Activated T-helper 17 cell treated with anti-CD3 and anti-CD28 coated beads, Interleukin-2, amount 50 U/mL, for 72 hours (primary cell): Measurements from ENCODE around the gene CTNNA3. TPM values are rescaled to one million over a fixed set of nuclear protein-coding genes. Genes with fewer than 3 reads are reported as not detected.
"Not testable (repeated sequence)": the region's sequence is repeated elsewhere in the genome, so short reads cannot be mapped to it uniquely, and the experiment has no call there.

ENCODE experiments used
- ATAC-seq: fragments of 150-1000 bp; cut with Tn5 transposase; replicated peaks from 2 replicates; pipeline ENCODE4 v1.10.0; 2021; ENCODE audit warnings: mild to moderate bottlenecking, moderate library complexity
- H3K27ac Mint-ChIP-seq: one replicate; pipeline ENCODE4 v1.8.0; 2022; ENCODE audit warnings: mixed read lengths
- H3K27me3 Mint-ChIP-seq: one replicate; pipeline ENCODE4 v1.8.0; 2022; ENCODE audit warnings: mixed read lengths
- H3K36me3 Mint-ChIP-seq: one replicate; pipeline ENCODE4 v1.8.0; 2022; ENCODE audit warnings: low read depth, mild to moderate bottlenecking, mixed read lengths
- H3K4me1 Mint-ChIP-seq: one replicate; pipeline ENCODE4 v1.8.0; 2022; ENCODE audit warnings: mixed read lengths
- H3K4me3 Mint-ChIP-seq: one replicate; pipeline ENCODE4 v1.8.0; 2022; ENCODE audit warnings: mild to moderate bottlenecking, mixed read lengths
- H3K9me3 Mint-ChIP-seq: one replicate; pipeline ENCODE4 v1.8.0; 2022; ENCODE audit warnings: mixed read lengths
- total RNA-seq, 2 donors: library from RNA; stranded (reverse); gene quantifications; one replicate each; pipeline ENCODE4 v1.2.3, GENCODE V29; 2022

CTNNA3 gene
- total RNA-seq, 2 donors from 2014 or later, result 5.7 TPM; not detected in 1

DNA sequence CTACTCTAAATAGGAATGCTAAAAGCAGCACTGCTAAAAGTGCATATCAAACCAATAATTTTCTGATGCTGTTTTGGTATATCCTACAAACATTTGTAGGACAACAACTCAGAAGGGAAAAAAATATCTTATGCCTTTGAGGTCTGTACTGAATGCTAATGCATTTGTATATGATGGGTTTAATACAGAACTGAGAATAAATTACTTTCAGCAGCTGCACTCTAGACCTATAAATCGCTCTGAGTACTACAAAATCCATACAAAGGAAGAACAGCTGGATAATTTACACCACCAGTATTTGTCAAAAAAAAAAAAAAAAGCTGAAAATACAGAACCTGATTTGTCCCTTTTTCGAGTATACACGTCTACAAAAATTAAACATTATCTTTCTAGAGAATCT lies 426.2 kb downstream of the CTNNA3 start:
- Mint-ChIP-seq H3K27ac (no peak overlapping the region), H3K4me3 (no peak overlapping the region), H3K36me3 (no peaks in the 10 kb centered on the region), H3K27me3 (no peaks in the 10 kb centered on the region), H3K4me1 (no peaks in the 10 kb centered on the region), H3K9me3 (no peaks in the 10 kb centered on the region)
- no peak for ATAC-seq

DNA sequence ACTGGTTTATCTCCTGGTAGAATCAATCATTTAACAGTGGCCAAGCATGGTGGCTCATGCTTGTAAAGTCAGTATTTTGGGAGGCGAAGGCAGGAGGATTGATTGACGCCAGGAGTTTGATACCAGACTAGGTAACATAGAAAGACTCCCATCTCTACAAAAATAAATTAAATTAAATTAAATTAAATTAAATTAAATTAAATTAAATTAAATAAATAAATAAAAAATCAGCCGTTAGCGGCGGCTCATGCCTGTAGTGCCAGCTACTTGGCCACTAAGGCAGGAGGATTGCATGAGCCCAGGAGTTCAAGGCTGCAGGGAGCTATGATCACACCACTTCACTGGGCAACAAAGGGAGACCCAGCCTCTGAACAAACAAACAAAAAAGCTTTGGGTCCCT lies 427.8 kb downstream of the CTNNA3 start:
- no peaks in the 10 kb centered on the region for H3K36me3 Mint-ChIP-seq
- H3K9me3 Mint-ChIP-seq, result no peaks in the 10 kb centered on the region
- no peaks in the 10 kb centered on the region for H3K4me1 Mint-ChIP-seq
- H3K27ac Mint-ChIP-seq, result no peak overlapping the region
- no peak overlapping the region for H3K4me3 Mint-ChIP-seq
- no peak for ATAC-seq
- H3K27me3 Mint-ChIP-seq, result no peaks in the 10 kb centered on the region

DNA sequence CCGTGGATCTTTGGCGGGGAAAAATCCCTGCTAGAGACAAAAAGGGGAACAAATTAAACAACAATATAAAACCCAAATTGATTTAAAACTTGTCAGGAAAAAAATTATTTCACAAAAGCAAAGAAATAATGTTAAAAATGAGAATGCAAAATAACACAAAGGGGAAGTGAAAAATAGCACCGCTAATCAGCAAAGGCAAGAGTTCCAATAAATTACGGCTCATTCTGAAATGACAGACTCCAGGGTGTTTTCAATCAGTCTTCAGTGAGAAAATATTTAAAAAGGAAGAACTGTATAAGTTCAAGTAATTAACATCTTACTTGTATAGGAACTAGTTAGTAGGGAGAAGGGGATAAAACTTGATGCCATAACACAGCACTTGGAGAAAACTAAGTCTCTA lies 433.3 kb downstream of the CTNNA3 start:
- no peak for ATAC-seq
- H3K27me3 Mint-ChIP-seq, result peaks cover 3% of the 10 kb centered on the region
- H3K9me3 Mint-ChIP-seq, result no peaks in the 10 kb centered on the region
- no peaks in the 10 kb centered on the region for H3K36me3 Mint-ChIP-seq
- no peaks in the 10 kb centered on the region for H3K4me1 Mint-ChIP-seq
- H3K27ac Mint-ChIP-seq, result no peak overlapping the region
- no peak overlapping the region for H3K4me3 Mint-ChIP-seq

DNA sequence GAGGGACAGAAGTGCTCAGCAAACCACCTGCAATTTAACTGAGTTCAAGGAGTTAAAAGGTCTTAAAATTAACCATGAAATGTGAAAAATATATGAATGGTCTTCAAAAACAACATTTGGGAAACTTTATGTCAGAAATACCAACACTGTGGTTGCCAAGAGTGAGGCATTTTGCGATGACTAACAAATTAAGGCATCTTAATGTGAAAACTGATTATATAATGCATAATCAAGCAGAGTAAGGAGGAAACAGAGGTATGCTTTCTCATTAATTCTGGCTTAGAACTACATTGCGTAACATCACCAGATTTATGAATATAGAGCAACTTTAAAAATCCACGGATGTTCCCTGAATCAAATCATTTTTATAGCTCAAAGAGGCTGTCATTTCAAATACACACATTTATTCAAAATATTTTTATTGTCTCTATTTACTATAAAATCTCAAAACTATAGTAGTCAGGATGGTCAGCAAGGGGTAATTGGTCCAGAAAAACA lies 434.6 kb downstream of the CTNNA3 start:
- Mint-ChIP-seq H3K27me3 (peaks cover 3% of the 10 kb centered on the region), H3K27ac (no peak overlapping the region), H3K4me1 (no peaks in the 10 kb centered on the region), H3K9me3 (no peaks in the 10 kb centered on the region), H3K36me3 (no peaks in the 10 kb centered on the region), H3K4me3 (no peak overlapping the region)
- ATAC-seq, result no peak

DNA sequence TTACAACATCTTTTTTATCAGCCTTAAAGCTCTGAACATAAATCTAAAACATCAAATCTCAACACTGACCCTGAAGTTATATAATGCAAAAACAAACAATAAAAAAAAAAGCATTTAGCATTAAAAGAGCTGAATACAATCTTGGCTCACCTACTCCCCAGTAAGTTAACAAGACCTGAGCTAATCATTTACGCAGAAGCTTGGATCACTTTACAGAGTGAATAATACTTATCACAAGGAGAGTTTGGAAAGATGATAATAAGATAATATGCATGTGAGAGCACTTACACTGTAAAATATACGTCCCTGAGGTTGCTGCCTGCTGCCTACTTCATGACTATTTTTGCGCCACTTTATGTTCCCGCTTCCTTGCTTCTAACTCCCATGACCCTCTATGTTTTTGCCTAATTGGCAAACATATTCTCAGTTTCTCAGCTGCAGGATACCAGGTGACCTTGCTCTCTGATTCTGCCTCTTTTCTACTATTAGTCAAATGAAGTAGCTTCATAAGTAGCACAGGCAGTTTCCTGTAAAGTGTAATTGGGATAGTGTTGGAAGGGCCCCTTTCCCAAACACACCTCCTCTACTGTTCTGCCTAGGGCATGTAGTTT lies 436.6 kb downstream of the CTNNA3 start:
- H3K27ac Mint-ChIP-seq, result no peak overlapping the region
- H3K36me3 Mint-ChIP-seq, result no peaks in the 10 kb centered on the region
- no peaks in the 10 kb centered on the region for H3K4me1 Mint-ChIP-seq
- peaks cover 3% of the 10 kb centered on the region for H3K27me3 Mint-ChIP-seq
- no peaks in the 10 kb centered on the region for H3K9me3 Mint-ChIP-seq
- H3K4me3 Mint-ChIP-seq, result no peak overlapping the region
- ATAC-seq, result no peak

DNA sequence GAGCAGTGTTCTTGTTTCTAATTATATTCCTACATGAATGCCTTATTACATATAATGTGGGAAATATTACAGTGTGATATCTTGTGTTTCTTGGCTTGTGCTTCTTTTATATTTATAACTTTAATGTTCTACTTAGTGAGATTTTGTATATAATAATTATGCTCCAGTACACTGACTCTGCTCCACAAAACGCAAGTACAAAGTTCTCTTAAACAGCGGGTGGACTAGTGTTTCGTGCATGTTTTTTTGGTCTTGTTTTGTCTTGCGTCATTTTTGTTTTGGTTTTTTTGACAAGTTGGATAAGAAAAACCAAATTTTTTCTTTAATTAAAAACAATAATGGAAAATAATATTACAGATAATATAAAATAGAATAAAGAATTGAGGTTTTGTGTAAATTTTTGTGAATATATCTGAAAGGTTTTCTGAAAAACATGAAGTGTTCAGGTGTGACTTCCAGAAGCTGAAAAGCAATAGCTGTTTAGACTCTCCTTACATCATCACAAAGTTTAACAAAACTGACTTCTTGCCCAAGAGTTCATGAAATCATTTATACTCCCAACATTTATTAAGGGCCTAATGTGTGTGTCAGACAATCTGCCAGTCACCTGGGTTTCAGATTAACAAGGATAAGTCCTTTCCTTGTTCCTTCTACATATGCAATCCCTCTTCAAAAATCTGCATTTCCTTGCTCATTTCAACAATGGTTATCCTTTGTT lies 438.4 kb downstream of the CTNNA3 start:
- no peak overlapping the region for H3K27ac Mint-ChIP-seq
- H3K4me3 Mint-ChIP-seq, result no peak overlapping the region
- ATAC-seq, result no peak

DNA sequence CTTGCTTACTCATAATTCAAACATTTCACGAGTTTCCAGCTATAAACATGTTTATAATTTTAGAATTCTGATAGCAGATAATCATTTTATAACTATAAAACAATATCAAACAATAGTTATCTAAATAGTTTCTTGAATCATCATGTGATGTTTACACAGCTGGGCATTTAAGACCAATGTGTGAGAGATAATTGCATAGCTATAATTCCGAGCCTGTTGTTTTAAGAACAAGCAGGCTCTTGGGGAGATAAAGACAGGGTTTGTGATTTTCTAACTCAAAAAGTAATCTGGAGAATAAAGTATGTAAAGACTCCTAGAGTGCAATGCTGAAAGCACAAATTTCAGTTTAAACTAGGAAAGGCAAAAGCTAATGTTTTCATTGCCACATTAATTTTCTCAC lies 439.0 kb downstream of the CTNNA3 start:
- Mint-ChIP-seq H3K27ac (no peak overlapping the region), H3K4me3 (no peak overlapping the region), H3K9me3 (no peaks in the 10 kb centered on the region), H3K36me3 (no peaks in the 10 kb centered on the region), H3K27me3 (peaks cover 3% of the 10 kb centered on the region), H3K4me1 (no peaks in the 10 kb centered on the region)
- ATAC-seq, result no peak

More for the DNA sequence above, 438.4 kb downstream of the CTNNA3 start:
- H3K36me3 Mint-ChIP-seq, result no peaks in the 10 kb centered on the region
- H3K4me1 Mint-ChIP-seq, result no peaks in the 10 kb centered on the region
- peaks cover 3% of the 10 kb centered on the region for H3K27me3 Mint-ChIP-seq
- H3K9me3 Mint-ChIP-seq, result no peaks in the 10 kb centered on the region

DNA sequence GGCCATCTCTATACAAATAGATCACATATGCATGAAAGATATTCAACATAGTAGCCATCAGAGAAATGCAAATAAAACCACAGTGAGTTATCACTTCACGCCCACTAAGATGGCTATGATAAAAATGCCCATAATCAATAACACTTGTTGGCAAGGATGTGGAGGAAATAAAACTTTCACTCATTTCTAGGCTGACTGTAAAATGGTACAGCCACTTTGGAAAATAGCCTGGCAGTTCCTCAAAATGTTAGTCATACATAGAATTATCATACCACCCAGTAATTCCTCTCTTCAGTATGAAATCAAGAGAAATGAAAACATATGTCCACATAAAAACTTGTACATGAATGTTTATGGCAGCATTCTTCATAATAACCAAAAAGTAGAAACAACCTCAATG lies 445.3 kb downstream of the CTNNA3 start:
- no peak for ATAC-seq
- Mint-ChIP-seq H3K4me1 (no peaks in the 10 kb centered on the region), H3K27ac (no peak overlapping the region), H3K9me3 (no peaks in the 10 kb centered on the region), H3K36me3 (no peaks in the 10 kb centered on the region), H3K4me3 (no peak overlapping the region), H3K27me3 (no peaks in the 10 kb centered on the region)

DNA sequence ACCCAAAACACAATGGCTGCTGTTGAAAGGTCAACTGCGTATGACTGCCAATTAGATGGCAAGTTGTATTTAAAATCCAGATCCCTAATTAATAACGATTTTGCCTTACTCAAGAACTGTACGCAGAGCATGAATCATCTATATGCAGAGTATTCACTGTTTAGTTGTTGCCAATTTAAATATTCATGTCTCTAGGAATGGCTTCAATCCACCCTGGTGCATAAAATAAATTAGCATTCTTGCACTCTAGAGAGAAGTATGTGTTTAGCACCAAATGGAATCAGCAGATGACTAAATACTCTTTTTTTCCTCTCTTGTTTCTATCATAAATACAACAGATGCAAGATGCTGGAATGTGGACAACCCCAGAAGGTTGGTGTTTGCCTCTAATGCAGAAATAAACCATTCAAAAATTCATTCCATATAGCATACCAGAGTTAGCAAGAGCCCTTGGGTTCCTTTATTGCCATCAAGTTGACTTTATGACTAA lies 449.9 kb downstream of the CTNNA3 start:
- Mint-ChIP-seq H3K4me3 (no peak overlapping the region), H3K27me3 (peaks cover 5% of the 10 kb centered on the region), H3K9me3 (no peaks in the 10 kb centered on the region), H3K27ac (no peak overlapping the region), H3K36me3 (no peaks in the 10 kb centered on the region), H3K4me1 (no peaks in the 10 kb centered on the region)
- no peak for ATAC-seq

DNA sequence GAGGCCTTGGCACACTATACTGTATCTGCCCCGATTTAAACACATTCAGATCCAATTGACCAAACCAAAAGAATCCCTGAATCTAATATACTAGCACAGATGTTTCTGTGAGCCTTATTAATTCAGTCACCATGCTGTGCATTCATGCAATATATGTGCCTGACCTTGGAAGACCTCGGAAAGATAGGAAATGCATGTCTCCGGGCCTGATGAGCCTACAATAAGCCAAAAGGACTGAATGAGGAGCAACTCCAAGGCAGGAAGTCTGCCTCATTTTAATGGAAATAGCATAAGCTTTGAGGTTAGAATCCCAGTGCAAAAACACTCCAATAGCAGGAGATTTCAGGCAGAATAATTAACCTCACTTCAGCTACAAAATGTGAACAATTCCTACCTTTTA lies 453.5 kb downstream of the CTNNA3 start:
- no peak overlapping the region for H3K4me3 Mint-ChIP-seq

DNA sequence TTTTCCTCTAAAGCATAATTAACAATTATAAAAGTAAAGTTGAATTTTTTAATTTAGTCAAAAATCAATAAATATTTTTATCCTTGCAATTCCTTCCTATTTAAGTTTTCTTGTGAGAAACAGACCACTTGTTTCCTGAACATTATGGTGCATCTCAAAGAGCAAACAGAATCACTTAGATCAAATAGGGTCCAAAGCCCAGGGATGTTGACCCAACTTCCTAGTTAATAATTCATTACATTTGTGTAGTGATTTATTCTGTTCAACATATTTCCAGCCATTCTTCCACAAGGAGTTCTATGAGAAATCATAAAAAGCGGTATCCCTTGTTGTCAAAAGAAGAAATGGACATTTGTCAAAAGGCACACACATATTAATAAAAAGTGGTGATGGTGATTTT lies 454.5 kb downstream of the CTNNA3 start:
- H3K4me1 Mint-ChIP-seq, result no peaks in the 10 kb centered on the region
- ATAC-seq, result no peak
- H3K36me3 Mint-ChIP-seq, result no peaks in the 10 kb centered on the region
- peaks cover 5% of the 10 kb centered on the region for H3K27me3 Mint-ChIP-seq
- H3K9me3 Mint-ChIP-seq, result no peaks in the 10 kb centered on the region
- H3K27ac Mint-ChIP-seq, result no peak overlapping the region
- H3K4me3 Mint-ChIP-seq, result no peak overlapping the region

More for the DNA sequence above, 453.5 kb downstream of the CTNNA3 start:
- ATAC-seq, result no peak
- Mint-ChIP-seq H3K36me3 (no peaks in the 10 kb centered on the region), H3K27ac (no peak overlapping the region), H3K9me3 (no peaks in the 10 kb centered on the region), H3K27me3 (peaks cover 5% of the 10 kb centered on the region), H3K4me1 (no peaks in the 10 kb centered on the region)

DNA sequence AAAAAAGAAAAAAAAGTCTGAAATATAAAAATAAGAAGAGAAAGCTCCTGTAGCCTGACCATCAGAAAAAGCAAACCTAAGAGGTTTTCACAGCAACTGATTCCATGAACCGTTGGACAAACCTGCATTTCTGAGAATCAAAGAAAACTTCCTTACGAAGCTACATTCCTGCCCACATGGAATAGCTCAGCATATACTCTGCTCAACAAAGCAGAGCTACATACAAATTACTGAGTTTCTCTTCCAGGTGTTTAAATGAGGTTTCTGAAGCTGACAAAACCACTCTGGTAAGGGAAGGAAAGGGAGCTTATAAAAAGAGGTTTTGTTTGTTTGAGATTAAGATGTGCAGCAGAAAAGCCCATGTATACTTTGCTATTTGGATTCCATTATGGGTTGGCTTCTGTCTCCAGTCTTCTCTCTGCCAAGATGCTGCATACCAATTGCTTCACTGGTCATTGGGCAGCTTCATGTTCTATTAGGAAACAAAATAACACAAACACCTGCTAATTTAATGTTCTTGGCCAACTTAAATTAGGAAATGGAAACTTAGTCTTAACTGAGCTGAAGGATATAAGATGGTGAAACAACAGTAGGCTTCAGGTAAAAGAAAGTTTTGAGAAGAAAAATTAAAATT lies 456.0 kb downstream of the CTNNA3 start:
- Mint-ChIP-seq H3K9me3 (no peaks in the 10 kb centered on the region), H3K4me3 (no peak overlapping the region), H3K36me3 (no peaks in the 10 kb centered on the region), H3K27ac (no peak overlapping the region), H3K27me3 (peaks cover 3% of the 10 kb centered on the region), H3K4me1 (no peaks in the 10 kb centered on the region)
- no peak for ATAC-seq

DNA sequence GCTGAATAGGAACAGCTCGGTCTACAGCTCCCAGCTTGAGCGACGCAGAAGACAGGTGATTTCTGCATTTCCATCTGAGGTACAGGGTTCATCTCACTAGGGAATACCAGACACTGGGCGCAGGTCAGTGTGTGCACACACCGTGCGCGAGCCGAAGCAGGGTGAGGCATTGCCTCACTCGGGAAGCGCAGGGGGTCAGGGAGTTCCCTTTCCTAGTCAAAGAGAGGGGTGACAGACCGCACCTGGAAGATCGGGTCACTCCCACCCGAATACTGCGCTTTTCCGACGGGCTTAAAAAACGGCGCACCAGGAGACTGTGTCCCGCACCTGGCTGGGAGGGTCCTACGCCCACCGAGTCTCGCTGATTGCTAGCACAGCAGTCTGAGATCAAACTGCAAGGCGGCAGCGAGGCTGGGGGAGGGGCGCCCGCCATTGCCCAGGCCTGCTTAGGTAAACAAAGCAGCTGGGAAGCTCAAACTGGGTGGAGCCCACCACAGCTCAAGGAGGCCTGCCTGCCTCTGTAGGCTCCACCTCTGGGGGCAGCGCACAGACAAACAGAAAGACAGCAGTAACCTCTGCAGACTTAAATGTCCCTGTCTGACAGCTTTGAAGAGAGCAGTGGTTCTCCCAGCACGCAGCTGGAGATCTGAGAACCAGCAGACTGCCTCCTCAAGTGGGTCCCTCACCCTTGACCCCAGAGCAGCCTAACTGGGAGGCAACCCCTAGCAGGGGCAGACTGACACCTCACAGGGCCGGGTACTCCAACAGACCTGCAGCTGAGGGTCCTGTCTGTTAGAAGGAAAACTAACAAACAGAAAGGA lies 465.1 kb downstream of the CTNNA3 start:
- not testable (repeated sequence) for H3K36me3 Mint-ChIP-seq, H3K4me1 Mint-ChIP-seq, ATAC-seq, H3K27ac Mint-ChIP-seq, H3K9me3 Mint-ChIP-seq
- Mint-ChIP-seq H3K27me3 (peaks cover 34% of the 10 kb centered on the region), H3K4me3 (peak overlapping the region; percentile 39)

DNA sequence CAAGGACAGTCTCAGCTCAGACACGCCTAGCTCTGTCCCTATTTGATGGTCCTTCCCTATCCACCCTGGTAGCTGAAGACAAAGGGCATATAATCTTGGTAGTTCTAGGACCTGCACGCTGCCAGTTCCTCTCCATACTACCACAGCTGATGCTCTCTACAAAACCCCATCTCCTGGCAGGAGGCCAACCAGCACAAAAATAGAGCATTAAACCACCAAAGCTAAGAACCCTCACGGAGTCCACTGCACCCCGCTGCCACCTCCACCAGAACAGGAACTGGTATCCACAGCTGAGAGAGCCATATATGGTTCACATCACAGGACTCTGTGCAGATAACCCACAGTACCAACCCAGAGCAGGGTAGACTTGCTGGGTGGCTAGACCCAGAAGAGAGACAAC lies 470.8 kb downstream of the CTNNA3 start:
- no peaks in the 10 kb centered on the region for H3K4me1 Mint-ChIP-seq
- H3K9me3 Mint-ChIP-seq, result peaks cover 7% of the 10 kb centered on the region
- H3K27me3 Mint-ChIP-seq, result peaks cover 40% of the 10 kb centered on the region
- no peak for ATAC-seq
- H3K27ac Mint-ChIP-seq, result no peak overlapping the region
- H3K4me3 Mint-ChIP-seq, result no peak overlapping the region
- no peaks in the 10 kb centered on the region for H3K36me3 Mint-ChIP-seq
